ENCODE data around the gene NTRK2.

DNA sequence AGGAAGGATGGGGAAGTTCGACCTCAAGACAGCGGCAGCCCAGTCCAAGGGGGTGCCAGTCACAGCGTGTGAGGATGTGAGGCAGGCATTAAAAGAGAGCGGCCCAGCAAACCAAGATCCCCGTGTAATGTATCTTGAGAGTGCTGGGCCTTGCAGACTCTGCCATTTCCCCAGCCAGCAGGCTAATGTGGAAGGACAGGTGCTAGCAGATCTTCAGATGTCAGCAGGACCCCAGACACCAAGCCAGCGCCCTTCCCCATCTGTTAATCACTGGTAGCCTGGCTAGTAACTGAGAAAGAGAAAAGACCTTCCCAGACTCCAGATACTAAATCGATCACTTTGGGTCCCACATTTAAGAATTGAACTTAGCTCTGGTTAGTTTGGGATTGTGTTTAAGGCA is 62.2 kb downstream of the NTRK2 start:
- TF ChIP-seq, protein P1, sequence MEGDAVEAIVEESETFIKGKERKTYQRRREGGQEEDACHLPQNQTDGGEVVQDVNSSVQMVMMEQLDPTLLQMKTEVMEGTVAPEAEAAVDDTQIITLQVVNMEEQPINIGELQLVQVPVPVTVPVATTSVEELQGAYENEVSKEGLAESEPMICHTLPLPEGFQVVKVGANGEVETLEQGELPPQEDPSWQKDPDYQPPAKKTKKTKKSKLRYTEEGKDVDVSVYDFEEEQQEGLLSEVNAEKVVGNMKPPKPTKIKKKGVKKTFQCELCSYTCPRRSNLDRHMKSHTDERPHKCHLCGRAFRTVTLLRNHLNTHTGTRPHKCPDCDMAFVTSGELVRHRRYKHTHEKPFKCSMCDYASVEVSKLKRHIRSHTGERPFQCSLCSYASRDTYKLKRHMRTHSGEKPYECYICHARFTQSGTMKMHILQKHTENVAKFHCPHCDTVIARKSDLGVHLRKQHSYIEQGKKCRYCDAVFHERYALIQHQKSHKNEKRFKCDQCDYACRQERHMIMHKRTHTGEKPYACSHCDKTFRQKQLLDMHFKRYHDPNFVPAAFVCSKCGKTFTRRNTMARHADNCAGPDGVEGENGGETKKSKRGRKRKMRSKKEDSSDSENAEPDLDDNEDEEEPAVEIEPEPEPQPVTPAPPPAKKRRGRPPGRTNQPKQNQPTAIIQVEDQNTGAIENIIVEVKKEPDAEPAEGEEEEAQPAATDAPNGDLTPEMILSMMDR (IDR thresholded peaks at IDR 0.05), result no peak
- TF ChIP-seq POLR2A (IDR thresholded peaks at IDR 0.05) (no peak), POLR2AphosphoS5 (IDR thresholded peaks at IDR 0.05) (no peak)

Data from suprapubic skin (tissue), 4 donors.